ENCODE data around the gene B3GALT6.
"Not testable (repeated sequence)": the region's sequence is repeated elsewhere in the genome, so short reads cannot be mapped to it uniquely, and the experiment has no call there.

The B3GALT6 gene

DNA sequence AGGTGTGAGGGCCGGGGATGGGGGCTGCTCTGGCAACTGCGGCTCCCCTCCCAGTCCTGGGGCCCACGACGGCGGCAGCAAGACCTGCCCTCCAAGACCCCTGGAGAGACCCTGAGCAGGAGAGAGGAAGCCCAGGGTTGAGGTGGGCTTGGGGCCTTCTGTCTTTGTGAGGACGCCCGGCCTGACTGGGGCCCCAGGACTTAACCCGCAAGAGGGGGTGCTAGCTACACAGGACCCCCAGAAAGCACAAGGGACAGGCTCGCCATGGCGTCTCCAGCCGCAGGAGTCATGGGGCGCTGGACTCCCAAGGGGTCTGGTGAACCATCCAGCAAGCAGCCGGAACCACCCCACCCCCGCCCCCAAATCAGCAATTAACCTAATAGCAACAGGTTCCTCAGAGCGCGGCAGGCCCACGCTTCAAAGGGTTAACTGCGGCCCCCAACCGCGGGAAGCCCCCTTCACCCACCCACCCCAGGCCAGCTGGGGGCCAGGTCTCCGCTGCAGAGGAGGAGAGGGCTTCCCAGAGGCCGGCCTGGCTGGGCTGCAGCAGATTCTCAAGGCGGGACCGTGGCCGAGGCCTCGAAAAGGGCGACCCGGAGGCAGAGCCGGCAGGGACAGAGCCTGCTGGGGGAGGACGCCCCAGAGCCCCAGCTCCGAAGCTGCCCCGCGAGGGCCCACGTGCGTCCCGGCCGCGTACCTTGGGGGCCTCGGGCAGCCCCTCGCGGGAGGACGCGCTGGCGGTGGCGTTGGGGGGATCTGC, 14.0 kb downstream of the B3GALT6 start:
- no peak for DNase-seq

GRCh38 chr1:1246577-1247340, 14.7 kb downstream of the B3GALT6 start, which contains the start of gene C1QTNF12:
Gene C1QTNF12 (minus strand): TSS chr1:1246722. CDS start chr1:1246690, 32 bp downstream.
- DNase-seq, result no peak

- DNase-seq, result no peak
Measured at GRCh38 chr1:1247341-1247913, 15.4 kb downstream of the B3GALT6 start.

- DNase-seq, result not testable (repeated sequence)
Measured at GRCh38 chr1:1248009-1248913, 16.2 kb downstream of the B3GALT6 start.

DNA sequence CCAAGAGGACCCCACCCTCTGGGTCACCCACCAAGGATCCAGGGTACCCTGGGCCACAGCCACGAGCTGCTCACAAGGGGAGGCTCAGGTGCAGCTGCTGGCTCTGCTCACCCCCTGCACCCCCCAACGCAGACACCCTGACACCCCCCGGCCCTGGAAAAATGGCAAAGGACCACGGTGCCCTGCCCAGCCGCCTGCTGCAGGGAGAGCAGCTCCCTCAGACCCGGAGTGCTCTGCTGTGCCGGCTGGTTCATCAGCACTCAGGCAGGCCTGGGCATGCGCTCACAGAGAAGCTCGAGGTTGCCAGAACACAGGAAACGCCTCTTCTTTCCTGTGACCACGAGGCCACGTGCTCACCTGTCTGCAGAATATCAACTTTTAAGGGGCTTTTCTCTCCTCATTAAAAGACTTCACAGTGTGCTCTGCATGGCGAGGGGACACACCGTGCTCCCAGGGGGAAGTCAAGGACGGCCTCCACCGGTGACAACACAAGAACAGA, 18.8 kb downstream of the B3GALT6 start:
- peak; percentile 64 for DNase-seq

GRCh38 chr1:1253314-1253713, 21.3 kb downstream of the B3GALT6 start:
- no peak for DNase-seq

DNA sequence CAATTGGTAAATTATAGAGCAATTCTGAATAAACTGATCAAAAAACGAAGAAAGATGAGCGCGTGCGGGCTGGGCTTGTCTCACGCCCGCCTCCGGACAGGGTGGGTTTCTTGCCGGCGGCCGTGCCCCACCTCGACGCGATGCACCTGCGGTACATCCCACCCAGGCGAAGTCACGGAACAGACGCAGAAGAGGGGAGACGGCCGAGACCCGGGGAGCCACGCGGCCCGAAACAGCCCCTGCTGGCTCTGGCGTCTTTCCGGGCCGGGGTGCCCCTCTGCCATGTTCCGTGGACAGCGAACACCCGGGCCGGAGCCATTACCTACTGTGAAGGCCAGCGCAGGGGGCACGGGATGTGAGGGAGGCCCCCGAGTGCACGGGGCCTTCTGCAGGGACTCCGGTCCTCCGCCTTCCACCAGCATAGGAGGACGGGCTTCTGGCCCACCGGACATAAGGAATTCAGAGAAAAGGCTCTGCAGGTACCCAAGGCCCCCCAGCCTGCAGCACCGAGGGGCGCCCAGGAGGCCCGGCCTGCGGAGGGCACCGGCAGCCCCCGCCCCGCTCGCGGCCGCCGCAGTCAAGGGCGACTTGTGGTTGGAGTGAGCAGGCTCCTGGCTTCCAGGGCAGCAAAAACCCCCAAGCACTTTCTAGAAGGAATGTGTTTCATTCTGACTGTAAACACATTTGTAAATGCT, 22.1 kb downstream of the B3GALT6 start:
- DNase-seq, result no peak

- no peak for DNase-seq
Measured at GRCh38 chr1:1254667-1254998, 22.6 kb downstream of the B3GALT6 start.

DNA sequence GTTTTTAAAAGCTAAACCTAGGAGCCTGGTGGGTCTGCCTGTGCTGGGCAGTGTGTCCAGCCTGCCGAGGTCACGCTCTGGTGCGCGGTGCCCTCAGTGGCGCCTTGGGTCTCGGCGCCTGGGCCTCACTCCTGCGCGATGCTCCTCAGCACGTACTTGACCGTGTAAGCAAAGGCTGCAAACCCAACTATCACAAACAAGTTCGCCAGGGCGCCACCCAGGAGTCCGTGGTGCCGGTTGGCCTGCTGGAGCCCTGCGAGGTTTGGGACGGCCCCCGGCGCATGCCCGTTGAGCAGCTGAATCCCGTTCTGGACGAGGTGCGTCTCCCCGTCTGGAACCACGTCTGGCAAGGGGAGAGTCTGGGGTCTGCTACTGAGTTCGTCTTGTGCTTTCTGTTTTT, 23.0 kb downstream of the B3GALT6 start:
- DNase-seq, result no peak

GRCh38 chr1:1255611-1256010, 23.6 kb downstream of the B3GALT6 start:
- no peak for DNase-seq

DNA sequence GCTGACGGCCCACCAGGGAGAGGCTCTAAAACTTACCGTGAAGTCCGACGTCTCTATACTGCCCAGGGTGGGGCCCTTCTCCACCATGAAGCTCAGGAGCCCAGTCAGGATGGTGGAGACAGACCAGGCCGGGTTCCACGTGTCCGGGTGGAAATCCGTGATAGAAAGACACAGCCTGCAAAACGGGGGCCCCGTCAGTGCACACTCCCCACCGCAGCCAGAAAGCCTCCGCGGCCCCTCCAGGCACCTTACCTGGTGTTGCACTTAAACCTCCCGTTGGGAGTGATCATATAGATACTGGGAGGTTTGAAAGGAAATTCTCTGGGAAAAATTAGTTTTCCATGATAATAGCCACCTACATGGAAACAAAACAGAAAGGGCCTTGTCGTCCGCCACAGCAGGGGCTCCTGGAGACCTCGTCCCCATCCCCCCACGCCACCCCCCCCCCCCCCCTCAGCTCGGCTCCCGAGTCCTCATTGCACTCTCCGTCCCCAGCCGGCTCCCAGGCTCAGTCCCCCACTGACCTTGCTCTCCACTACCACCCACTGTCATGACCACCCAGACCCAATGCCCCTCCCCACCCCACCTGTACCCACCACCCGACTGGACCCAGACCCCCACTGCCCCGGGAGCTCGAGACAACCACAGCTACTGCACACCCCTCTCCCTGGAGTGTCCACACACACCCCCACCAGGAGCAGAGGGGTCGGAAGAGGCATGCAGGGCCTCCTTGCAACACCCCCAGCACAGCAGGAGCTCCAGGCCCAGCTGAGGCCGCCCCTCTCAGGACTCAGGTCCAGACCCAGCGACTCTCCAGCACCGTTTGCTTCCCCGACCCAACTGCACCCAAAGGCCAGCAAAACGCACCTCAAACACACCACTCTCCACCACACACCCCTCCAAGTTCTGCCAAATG, 25.2 kb downstream of the B3GALT6 start:
- no peak for DNase-seq

DNA sequence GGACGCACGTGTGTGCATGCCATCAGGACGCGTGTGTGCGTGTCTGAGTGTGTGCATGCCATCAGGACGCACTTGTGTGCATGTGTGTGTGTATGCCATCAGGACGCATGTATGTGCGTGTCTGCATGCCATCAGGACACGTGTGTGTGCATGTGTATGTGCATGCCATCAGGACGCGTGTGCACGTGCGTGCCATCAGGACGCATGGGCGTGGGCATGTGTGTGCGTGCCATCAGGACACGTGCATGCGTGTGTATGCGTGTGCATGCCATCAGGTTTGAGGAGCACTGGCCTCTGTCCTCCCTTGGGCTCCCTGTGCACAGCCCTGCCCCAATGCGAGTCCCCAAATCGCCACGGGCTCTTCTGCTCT, 27.1 kb downstream of the B3GALT6 start:
- DNase-seq, result no peak

DNA sequence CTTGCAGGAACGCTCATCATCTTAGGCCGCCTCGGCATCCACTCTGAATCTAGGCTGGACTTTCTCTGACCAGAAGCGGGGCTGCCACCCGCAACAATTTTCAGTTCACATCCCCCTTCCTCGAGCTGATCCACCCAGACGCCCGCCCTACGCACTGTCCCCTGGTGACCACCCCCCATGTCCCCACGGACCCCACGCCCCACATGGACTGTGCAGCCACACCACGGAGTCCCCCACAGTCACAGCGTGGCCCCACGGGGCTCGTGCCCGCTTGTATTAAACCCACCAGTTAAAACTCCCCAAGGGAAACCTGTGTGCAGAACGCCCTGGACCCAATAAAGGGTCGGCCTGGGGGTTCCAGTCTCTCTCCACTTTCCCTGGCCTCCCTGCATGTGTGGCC, 27.5 kb downstream of the B3GALT6 start:
- DNase-seq, result no peak

DNA sequence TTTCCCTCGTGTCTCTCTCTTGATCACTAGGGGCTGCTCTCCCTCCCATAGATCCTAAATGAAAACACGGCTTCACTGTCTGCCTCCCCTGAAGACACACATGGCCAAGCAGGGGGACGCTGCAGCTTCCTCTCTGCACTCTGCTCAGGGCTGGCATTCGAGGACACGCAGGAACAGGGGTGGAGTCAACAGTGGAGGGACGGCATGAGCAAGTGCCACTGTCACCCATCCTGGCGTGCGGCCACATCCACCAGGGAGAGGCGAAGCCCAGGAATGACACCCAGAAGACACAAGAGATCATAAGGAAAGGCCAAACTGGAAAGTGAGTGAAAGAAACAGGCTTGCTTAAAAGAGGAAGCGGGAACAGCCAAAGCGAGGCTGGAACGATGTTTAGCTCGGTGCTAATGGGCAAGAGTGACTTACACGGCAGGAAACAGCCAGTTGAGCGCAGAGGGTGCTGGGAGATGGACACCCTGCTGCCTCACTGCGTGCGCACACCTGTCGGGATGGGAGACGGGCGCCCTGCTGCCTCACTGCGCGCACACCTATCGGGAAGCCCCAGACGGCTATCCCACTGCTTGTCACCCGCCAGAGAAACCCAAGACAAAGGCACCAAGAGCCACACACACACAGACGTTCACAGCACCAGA, 28.0 kb downstream of the B3GALT6 start:
- DNase-seq, result no peak

GRCh38 chr1:1260843-1261560, 29.0 kb downstream of the B3GALT6 start:
- DNase-seq, result no peak

- no peak for DNase-seq
Measured at GRCh38 chr1:1262071-1262470, 30.0 kb downstream of the B3GALT6 start.

DNA sequence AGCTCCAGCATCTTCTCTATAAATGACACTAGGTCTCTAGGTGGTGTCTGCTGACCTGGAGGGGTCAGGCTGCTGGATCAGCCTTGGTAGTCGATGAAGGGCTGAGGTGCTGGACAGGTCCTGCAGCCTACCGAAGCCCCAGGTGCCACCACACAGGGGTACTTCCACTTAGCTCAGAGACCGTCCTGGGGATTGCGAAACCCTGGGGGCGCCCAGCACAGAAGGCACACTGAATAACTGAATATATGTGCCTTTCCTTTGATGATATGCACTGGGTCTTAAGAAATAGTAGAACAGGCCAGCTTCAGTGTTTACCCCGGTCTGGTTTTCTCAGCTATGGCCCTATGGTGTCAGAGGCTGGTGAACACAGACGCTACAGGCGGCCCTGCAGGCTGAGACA, 30.7 kb downstream of the B3GALT6 start:
- no peak for DNase-seq

- DNase-seq, result no peak
Measured at GRCh38 chr1:1264026-1264425, 32.0 kb downstream of the B3GALT6 start.

GRCh38 chr1:1264868-1265272, 32.8 kb downstream of the B3GALT6 start:
- no peak for DNase-seq
